ENCODE results near the gene AZIN2. TPM values are rescaled to one million over a fixed set of nuclear protein-coding genes. Genes with fewer than 3 reads are reported as not detected.
"Not testable (repeated sequence)": the region's sequence is repeated elsewhere in the genome, so short reads cannot be mapped to it uniquely, and the experiment has no call there.

The AZIN2 gene
- total and polyA plus RNA-seq, 2 of the 8 experiments (the other 6 are each of a cell fraction or from before 2014, with no cell fraction given) = 0.22 to 0.91 TPM

DNA sequence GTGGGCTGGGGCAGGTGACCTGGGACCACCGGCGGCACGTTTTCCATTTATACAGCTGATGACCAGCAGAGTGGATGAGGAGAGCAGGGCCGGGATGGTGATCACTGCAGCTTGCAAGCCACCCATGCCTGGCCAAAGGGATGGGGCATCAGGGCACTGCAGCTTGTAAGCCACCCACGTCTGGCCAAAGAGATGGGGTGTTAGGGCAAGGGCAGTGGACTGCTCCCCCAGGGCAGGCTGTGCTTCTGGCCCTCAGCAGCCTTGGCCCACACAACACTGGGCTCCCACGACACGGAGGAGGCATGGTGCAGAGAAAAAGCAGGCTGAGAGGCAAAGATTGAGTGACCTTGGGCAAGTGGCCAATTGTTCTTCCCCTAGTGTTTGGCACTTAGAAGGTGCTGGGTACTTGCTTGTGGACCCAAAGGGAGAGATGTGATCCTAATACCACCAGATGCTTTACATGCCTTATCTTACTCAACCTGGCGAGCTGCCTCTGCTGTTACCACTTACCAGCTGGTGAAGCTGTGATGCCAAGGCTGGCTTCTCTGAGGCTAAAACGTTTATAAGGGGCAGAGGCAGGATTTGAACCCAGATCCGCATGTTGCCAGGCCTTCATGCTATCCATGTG lies 52.6 kb downstream of the AZIN2 start (continued):
- TF ChIP-seq, protein P1, sequence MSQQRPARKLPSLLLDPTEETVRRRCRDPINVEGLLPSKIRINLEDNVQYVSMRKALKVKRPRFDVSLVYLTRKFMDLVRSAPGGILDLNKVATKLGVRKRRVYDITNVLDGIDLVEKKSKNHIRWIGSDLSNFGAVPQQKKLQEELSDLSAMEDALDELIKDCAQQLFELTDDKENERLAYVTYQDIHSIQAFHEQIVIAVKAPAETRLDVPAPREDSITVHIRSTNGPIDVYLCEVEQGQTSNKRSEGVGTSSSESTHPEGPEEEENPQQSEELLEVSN (IDR thresholded peaks at IDR 0.05) = no peak

DNA sequence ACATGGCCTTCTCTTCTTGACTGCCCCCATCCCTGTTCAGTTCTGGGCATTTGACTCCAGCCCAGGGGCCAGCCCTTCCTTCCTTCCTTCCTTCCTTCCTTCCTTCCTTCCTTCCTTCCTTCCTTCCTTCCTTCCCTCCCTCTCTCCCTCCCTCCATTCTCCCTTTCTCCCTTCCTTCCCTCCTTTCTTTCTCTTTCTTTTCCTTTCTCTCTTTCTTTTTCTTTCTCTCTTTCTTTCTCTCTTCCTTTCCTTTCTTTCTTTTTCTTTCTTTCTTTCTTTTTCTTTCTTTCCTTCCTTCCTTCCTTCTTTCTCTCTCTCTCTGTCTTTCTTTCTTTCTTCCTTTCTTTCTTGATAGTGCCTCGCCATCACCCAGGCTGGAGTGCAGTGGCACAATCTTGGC lies 55.1 kb downstream of the AZIN2 start:
- H3K23me2 ChIP-seq (ENCODE audit: low read depth, low read length); H4K5ac ChIP-seq (ENCODE audit: insufficient read length, low read depth, low read length); H3K14ac ChIP-seq (ENCODE audit: insufficient read length); H2BK5ac ChIP-seq (ENCODE audit: low read depth, low read length); H4K20me1 ChIP-seq (replicated peaks in 1 of 2; ENCODE audit: control insufficient read depth in 1 of 2, insufficient read depth in 2 of 2, low read length in 2 of 2); H2AK5ac ChIP-seq (ENCODE audit: low read depth, low read length); H3K79me1 ChIP-seq (ENCODE audit: low read depth, low read length); H2BK12ac ChIP-seq (ENCODE audit: low read depth, low read length); H3K27me3 ChIP-seq (replicated peaks in 1 of 4; ENCODE audit: control insufficient read depth in 3 of 4, extremely low read depth in 1 of 4, insufficient read depth in 3 of 4, low read length in 3 of 4); H3K4me3 ChIP-seq (ENCODE audit: extremely low read depth in 1 of 4, insufficient read depth in 2 of 4, low read depth in 3 of 4, low read length in 4 of 4); H3K4me2 ChIP-seq (ENCODE audit: insufficient read depth in 1 of 2, low read depth in 2 of 2, low read length in 2 of 2); POLR2A ChIA-PET (ENCODE audit: partially characterized antibody); H3K36me3 ChIP-seq (ENCODE audit: control insufficient read depth in 2 of 4, insufficient read depth in 4 of 4, low read length in 3 of 4); H3K9ac ChIP-seq (replicated peaks in 1 of 4; ENCODE audit: extremely low read depth in 1 of 4, low read depth in 3 of 4, low read length in 3 of 4); H2BK120ac ChIP-seq (replicated peaks; ENCODE audit: low read depth, low read length); H2BK20ac ChIP-seq (ENCODE audit: low read length); H3K56ac ChIP-seq (replicated peaks; ENCODE audit: insufficient read length, low read depth, low read length); H3K23ac ChIP-seq (ENCODE audit: insufficient read length); DNase-seq (ENCODE audit: low read depth in 1 of 2, low spot score in 2 of 2); H4K91ac ChIP-seq (replicated peaks; ENCODE audit: insufficient read length, low read length); FAIRE-seq; H3K9me3 ChIP-seq (ENCODE audit: insufficient read depth in 2 of 2, low read depth in 1 of 2, low read length in 1 of 2); H3K27ac ChIP-seq (ENCODE audit: low read depth, low read length); H2AFZ ChIP-seq (ENCODE audit: low read length); H3K18ac ChIP-seq (ENCODE audit: extremely low read depth, low read length); H4K8ac ChIP-seq (ENCODE audit: extremely low read depth, insufficient read depth, low read length); H3K4ac ChIP-seq (replicated peaks; ENCODE audit: insufficient read length, low read depth, low read length); H3K79me2 ChIP-seq (ENCODE audit: control insufficient read depth in 1 of 2, insufficient read depth in 2 of 2, low read length in 2 of 2); H2BK15ac ChIP-seq (ENCODE audit: low read length): not testable (repeated sequence)
- 100% methylated on average over 1 of the region's 1 CpG; no CpG with 5 or more reads in 1 of the 2 experiments for WGBS, 2 experiments (ENCODE audit: extremely low coverage in 1 of 2, insufficient coverage in 1 of 2, insufficient read length in 1 of 2, insufficient replicate concordance in 2 of 2, low coverage in 1 of 2, low lambda C conversion rate in 2 of 2, missing lambda C conversion rate in 1 of 2)
- CTCF ChIA-PET (ENCODE audit: partially characterized antibody) = interaction anchor here (0.8 to 6.1 kb wide), 6 partner anchors 8 to 320 kb away, joined by 3 to 55 read pairs (median 22); no protein-coding TSS in a partner anchor
- peaks cover 5 to 13% (median 9%) of the 10 kb centered on the region in 4 experiments for H3K4me1 ChIP-seq (replicated peaks in 1 of 4; ENCODE audit: control insufficient read depth in 3 of 4, insufficient read depth in 4 of 4, low read length in 3 of 4)

All from H1 (cell line).